ENCODE data around the gene FES.
A peak's percentile ranks its signal among the peaks of the same experiment; 100 is the strongest.

FES gene

DNA sequence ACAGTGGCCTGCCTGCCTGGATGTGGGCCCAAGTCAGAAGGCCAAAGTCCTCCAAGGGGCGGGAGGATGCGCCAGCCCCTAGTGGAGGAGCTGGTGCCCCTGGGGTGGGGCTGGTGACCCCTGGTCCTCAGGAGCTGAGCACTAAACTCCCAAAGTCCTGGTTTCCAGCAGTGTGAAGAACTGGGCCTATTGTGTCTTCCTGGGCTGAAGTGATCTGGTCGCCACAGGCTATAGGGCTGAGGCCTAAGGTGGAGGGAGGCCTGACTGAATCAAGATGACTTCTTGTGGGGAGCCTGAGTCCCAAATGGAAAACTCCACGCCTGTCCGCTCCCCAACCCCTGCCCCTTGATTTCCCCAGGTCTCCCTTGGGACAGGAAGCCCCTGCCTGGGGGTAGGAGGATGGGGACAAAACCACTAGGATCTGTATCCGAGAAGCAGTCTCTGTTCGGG, 753 bp upstream of the FES start:
- 71 to 100% methylated on average over 3 to 4 of the region's 7 CpGs for WGBS, 2 experiments (ENCODE audit: insufficient coverage in 2 of 2)
- peak overlapping the region; percentile 76 for H3K27ac ChIP-seq (ENCODE audit: low read depth, low read length, severe bottlenecking)
- H3K4me1 ChIP-seq (ENCODE audit: control insufficient read depth, insufficient read depth, low read length, poor library complexity, severe bottlenecking) = peaks cover 21% of the 10 kb centered on the region
- no peaks in the 10 kb centered on the region for H3K9me3 ChIP-seq (ENCODE audit: control insufficient read depth, low read length)
- H3K4me3 ChIP-seq (ENCODE audit: extremely low read depth, insufficient read depth, low read length, poor library complexity, severe bottlenecking) = peak overlapping the region; percentile 45
- H3K36me3 ChIP-seq (ENCODE audit: control insufficient read depth, insufficient read depth, low read length) = peaks cover 50% of the 10 kb centered on the region

DNA sequence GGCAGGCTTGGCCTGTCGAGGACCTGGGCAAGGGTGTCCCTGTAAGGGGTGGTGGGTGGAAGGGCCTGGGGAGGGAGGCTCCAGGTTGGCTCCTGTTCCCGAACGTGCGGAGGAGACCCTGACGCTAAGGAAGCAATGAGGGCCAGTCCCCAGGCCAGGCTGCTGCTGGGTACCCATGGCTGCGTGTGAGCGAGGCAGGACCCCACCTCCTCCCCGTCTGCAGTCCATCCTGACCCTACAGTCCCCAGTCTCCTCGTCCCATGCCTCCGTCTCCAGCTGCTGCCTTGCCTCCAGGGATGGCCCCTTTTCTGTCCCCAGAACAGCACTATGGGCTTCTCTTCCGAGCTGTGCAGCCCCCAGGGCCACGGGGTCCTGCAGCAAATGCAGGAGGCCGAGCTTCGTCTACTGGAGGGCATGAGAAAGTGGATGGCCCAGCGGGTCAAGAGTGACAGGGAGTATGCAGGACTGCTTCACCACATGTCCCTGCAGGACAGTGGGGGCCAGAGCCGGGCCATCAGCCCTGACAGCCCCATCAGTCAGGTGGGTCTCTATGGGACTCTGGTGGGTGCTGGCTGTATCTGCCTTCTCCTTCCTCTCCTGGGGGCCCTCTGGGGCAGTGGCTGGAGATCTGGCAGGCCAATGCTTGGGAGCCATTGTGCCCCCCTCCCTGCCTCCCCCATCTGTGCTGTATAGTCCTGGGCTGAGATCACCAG, 571 bp downstream of the FES start:
- H3K4me3 ChIP-seq (ENCODE audit: extremely low read depth, insufficient read depth, low read length, poor library complexity, severe bottlenecking) = peak overlapping the region; percentile 45
- peaks cover 21% of the 10 kb centered on the region for H3K4me1 ChIP-seq (ENCODE audit: control insufficient read depth, insufficient read depth, low read length, poor library complexity, severe bottlenecking)
- H3K27ac ChIP-seq (ENCODE audit: low read depth, low read length, severe bottlenecking) = peak overlapping the region; percentile 76
- peaks cover 40% of the 10 kb centered on the region for H3K36me3 ChIP-seq (ENCODE audit: control insufficient read depth, insufficient read depth, low read length)
- no peaks in the 10 kb centered on the region for H3K9me3 ChIP-seq (ENCODE audit: control insufficient read depth, low read length)
- 68 to 72% methylated on average over 12 to 16 of the region's 16 CpGs for WGBS, 2 experiments (ENCODE audit: insufficient coverage in 2 of 2)

DNA sequence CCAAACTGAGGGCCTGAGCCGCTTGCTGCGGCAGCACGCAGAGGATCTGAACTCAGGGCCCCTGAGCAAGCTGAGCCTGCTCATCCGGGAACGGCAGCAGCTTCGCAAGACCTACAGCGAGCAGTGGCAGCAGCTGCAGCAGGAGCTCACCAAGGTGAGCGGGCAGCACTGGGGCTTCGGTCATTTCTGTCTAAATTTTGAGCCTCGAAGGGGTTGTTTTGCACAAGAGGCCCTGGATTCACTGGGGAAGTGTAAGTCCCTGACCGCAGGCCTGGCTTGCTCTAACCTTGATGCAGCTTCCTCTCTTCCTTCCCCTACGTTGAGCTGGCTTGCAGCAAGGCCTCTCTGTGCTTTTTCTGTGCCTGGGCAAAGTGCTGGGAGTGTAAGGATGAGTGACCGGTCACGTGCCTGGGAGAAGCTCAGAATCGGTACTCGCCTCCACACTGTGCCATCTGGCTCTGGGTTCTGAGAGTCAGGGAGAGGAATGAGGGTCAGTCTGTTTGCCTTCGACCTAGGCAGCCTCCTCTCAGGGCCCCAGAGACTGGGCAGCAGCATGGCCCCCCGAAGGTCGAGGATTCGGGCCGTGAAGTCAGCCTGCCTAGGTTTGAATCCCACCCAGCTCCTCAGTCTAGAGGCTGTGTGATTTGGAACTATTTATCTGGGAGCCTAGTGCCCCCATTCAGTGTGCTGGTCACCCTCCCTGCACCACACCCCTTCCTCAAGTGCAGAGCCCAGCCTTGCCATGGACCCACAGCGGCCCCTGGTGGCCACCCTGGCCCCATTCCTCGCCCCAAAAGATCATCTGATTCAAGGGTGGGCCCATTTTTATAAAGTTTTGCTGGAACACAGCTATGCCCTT, 1.4 kb downstream of the FES start:
- Histone ChIP-seq H3K36me3 (ENCODE audit: control insufficient read depth, insufficient read depth, low read length) (peaks cover 40% of the 10 kb centered on the region), H3K4me1 (ENCODE audit: control insufficient read depth, insufficient read depth, low read length, poor library complexity, severe bottlenecking) (peaks cover 21% of the 10 kb centered on the region), H3K9me3 (ENCODE audit: control insufficient read depth, low read length) (no peaks in the 10 kb centered on the region), H3K4me3 (ENCODE audit: extremely low read depth, insufficient read depth, low read length, poor library complexity, severe bottlenecking) (no peak overlapping the region), H3K27ac (ENCODE audit: low read depth, low read length, severe bottlenecking) (no peak overlapping the region)
- 72 to 78% methylated on average over 16 to 17 of the region's 23 CpGs for WGBS, 2 experiments (ENCODE audit: insufficient coverage in 2 of 2)

DNA sequence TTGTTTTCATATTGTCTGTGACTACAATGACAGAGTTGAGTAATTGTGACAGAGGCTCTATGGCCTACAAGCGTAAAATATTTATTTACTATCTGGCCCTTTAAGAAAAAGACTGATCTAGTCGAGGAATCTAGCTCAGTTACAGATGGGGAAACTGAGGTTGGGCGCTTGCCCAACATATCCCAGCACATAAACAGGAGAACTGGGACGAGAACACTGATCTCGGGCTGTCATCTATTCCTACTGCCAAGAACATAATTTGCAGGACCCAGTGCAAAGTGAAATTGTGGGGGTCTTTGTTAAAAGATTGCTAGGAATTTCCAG, 1.9 kb downstream of the FES start:
- 65 to 100% methylated on average over 1 to 4 of the region's 5 CpGs for WGBS, 2 experiments (ENCODE audit: insufficient coverage in 2 of 2)
- Histone ChIP-seq H3K4me3 (ENCODE audit: extremely low read depth, insufficient read depth, low read length, poor library complexity, severe bottlenecking) (no peak overlapping the region), H3K9me3 (ENCODE audit: control insufficient read depth, low read length) (no peaks in the 10 kb centered on the region), H3K4me1 (ENCODE audit: control insufficient read depth, insufficient read depth, low read length, poor library complexity, severe bottlenecking) (peaks cover 21% of the 10 kb centered on the region), H3K27ac (ENCODE audit: low read depth, low read length, severe bottlenecking) (no peak overlapping the region), H3K36me3 (ENCODE audit: control insufficient read depth, insufficient read depth, low read length) (peaks cover 34% of the 10 kb centered on the region)

DNA sequence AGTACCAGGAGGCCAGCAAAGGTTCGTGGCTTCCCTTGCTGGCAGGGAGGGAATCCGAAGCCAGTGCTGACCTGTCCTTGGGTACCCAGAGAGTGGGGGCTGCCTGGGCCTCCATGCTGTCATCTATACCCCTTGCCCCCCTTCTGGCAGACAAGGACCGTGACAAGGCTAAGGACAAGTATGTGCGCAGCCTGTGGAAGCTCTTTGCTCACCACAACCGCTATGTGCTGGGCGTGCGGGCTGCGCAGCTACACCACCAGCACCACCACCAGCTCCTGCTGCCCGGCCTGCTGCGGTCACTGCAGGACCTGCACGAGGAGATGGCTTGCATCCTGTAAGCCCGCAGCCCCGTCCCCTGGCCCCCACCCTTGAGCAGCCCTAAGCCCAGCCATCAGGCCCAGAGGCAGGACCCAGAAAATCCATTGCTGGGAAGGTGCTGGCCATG, 2.8 kb downstream of the FES start:
- Histone ChIP-seq H3K36me3 (ENCODE audit: control insufficient read depth, insufficient read depth, low read length) (peaks cover 32% of the 10 kb centered on the region), H3K4me1 (ENCODE audit: control insufficient read depth, insufficient read depth, low read length, poor library complexity, severe bottlenecking) (peaks cover 21% of the 10 kb centered on the region), H3K4me3 (ENCODE audit: extremely low read depth, insufficient read depth, low read length, poor library complexity, severe bottlenecking) (no peak overlapping the region), H3K27ac (ENCODE audit: low read depth, low read length, severe bottlenecking) (no peak overlapping the region), H3K9me3 (ENCODE audit: control insufficient read depth, low read length) (no peaks in the 10 kb centered on the region)
- 93 to 96% methylated on average over 11 of the region's 13 CpGs for WGBS, 2 experiments (ENCODE audit: insufficient coverage in 2 of 2)

- Histone ChIP-seq H3K4me3 (ENCODE audit: extremely low read depth, insufficient read depth, low read length, poor library complexity, severe bottlenecking) (no peak overlapping the region), H3K9me3 (ENCODE audit: control insufficient read depth, low read length) (no peaks in the 10 kb centered on the region), H3K4me1 (ENCODE audit: control insufficient read depth, insufficient read depth, low read length, poor library complexity, severe bottlenecking) (peaks cover 12% of the 10 kb centered on the region), H3K27ac (ENCODE audit: low read depth, low read length, severe bottlenecking) (no peak overlapping the region), H3K36me3 (ENCODE audit: control insufficient read depth, insufficient read depth, low read length) (peaks cover 49% of the 10 kb centered on the region)
- 91 to 96% methylated on average over 14 to 18 of the region's 18 CpGs for WGBS, 2 experiments (ENCODE audit: insufficient coverage in 2 of 2)
Observed at GRCh38 chr15:90889313-90889730, 5.0 kb downstream of the FES start.

DNA sequence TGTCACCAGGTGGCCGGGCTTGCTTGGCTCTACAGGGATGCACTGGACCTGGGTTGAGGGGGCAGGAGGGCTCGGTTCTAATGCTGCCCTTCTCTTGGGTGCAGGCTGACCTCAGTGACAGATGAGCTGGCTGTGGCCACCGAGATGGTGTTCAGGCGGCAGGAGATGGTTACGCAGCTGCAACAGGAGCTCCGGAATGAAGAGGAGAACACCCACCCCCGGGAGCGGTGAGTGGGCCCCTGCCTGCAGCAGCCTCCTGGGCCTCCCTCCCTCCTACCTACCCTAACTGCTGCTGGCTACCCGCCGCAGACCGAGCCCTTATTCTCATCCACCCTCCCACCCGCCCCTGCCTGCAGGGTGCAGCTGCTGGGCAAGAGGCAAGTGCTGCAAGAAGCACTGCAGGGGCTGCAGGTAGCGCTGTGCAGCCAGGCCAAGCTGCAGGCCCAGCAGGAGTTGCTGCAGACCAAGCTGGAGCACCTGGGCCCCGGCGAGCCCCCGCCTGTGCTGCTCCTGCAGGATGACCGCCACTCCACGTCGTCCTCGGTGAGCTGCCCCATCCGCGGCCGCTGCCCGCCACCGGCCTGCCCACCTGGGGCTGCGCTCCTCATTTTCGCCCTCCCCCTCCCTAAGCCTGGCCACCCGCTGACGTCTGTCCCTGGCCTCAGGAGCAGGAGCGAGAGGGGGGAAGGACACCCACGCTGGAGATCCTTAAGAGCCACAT, 5.6 kb downstream of the FES start:
- peaks cover 49% of the 10 kb centered on the region for H3K36me3 ChIP-seq (ENCODE audit: control insufficient read depth, insufficient read depth, low read length)
- H3K9me3 ChIP-seq (ENCODE audit: control insufficient read depth, low read length) = no peaks in the 10 kb centered on the region
- peaks cover 9% of the 10 kb centered on the region for H3K4me1 ChIP-seq (ENCODE audit: control insufficient read depth, insufficient read depth, low read length, poor library complexity, severe bottlenecking)
- no peak overlapping the region for H3K4me3 ChIP-seq (ENCODE audit: extremely low read depth, insufficient read depth, low read length, poor library complexity, severe bottlenecking)
- 82 to 90% methylated on average over 15 to 30 of the region's 31 CpGs for WGBS, 2 experiments (ENCODE audit: insufficient coverage in 2 of 2)
- no peak overlapping the region for H3K27ac ChIP-seq (ENCODE audit: low read depth, low read length, severe bottlenecking)

GRCh38 chr15:90890839-90891238, 6.5 kb downstream of the FES start:
- no peaks in the 10 kb centered on the region for H3K9me3 ChIP-seq (ENCODE audit: control insufficient read depth, low read length)
- no peaks in the 10 kb centered on the region for H3K4me1 ChIP-seq (ENCODE audit: control insufficient read depth, insufficient read depth, low read length, poor library complexity, severe bottlenecking)
- 87 to 88% methylated on average over 8 of the region's 12 CpGs for WGBS, 2 experiments (ENCODE audit: insufficient coverage in 2 of 2)
- H3K36me3 ChIP-seq (ENCODE audit: control insufficient read depth, insufficient read depth, low read length) = peaks cover 58% of the 10 kb centered on the region
- no peak overlapping the region for H3K4me3 ChIP-seq (ENCODE audit: extremely low read depth, insufficient read depth, low read length, poor library complexity, severe bottlenecking)
- H3K27ac ChIP-seq (ENCODE audit: low read depth, low read length, severe bottlenecking) = no peak overlapping the region

- 87 to 98% methylated on average over 5 to 8 of the region's 8 CpGs for WGBS, 2 experiments (ENCODE audit: insufficient coverage in 2 of 2)
- H3K9me3 ChIP-seq (ENCODE audit: control insufficient read depth, low read length) = no peaks in the 10 kb centered on the region
Observed at GRCh38 chr15:90891346-90891949, 7.1 kb downstream of the FES start.

GRCh38 chr15:90892023-90892422, 7.7 kb downstream of the FES start:
- H3K36me3 ChIP-seq (ENCODE audit: control insufficient read depth, insufficient read depth, low read length) = peaks cover 57% of the 10 kb centered on the region
- no peaks in the 10 kb centered on the region for H3K4me1 ChIP-seq (ENCODE audit: control insufficient read depth, insufficient read depth, low read length, poor library complexity, severe bottlenecking)
- H3K4me3 ChIP-seq (ENCODE audit: extremely low read depth, insufficient read depth, low read length, poor library complexity, severe bottlenecking) = no peak overlapping the region
- WGBS, 2 experiments (ENCODE audit: insufficient coverage in 2 of 2) = 92 to 100% methylated on average over 3 to 11 of the region's 11 CpGs
- no peaks in the 10 kb centered on the region for H3K9me3 ChIP-seq (ENCODE audit: control insufficient read depth, low read length)
- H3K27ac ChIP-seq (ENCODE audit: low read depth, low read length, severe bottlenecking) = no peak overlapping the region

More at GRCh38 chr15:90891346-90891949, 7.1 kb downstream of the FES start:
- Histone ChIP-seq H3K4me3 (ENCODE audit: extremely low read depth, insufficient read depth, low read length, poor library complexity, severe bottlenecking) (no peak overlapping the region), H3K36me3 (ENCODE audit: control insufficient read depth, insufficient read depth, low read length) (peaks cover 60% of the 10 kb centered on the region), H3K4me1 (ENCODE audit: control insufficient read depth, insufficient read depth, low read length, poor library complexity, severe bottlenecking) (no peaks in the 10 kb centered on the region), H3K27ac (ENCODE audit: low read depth, low read length, severe bottlenecking) (no peak overlapping the region)

Data from mesodermal cell (in vitro differentiated cells).